Epithelial cell of esophagus (primary cell): ENCODE results near the gene MCOLN1.

Experiments
- DNase-seq: peaks from one replicate; pipeline ENCODE4 v3.0.0; 2010; ENCODE audit warnings: low read depth
- H3K4me3 ChIP-seq: 2 replicates; pipeline ENCODE4 v1.5.1; 2011; ENCODE audit warnings: mild to moderate bottlenecking, low read length, control low read depth
- CTCF ChIP-seq: IDR thresholded peaks from 2 replicates; pipeline ENCODE4 v1.5.1; 2011; ENCODE audit warnings: low read depth, mild to moderate bottlenecking, low read length, control low read depth, inconsistent platforms; ENCODE audit not compliant: insufficient read depth; ENCODE audit errors: missing control alignments

MCOLN1 gene

GRCh38 chr19:7516333-7516732 lies 6.1 kb upstream of the MCOLN1 start:
- TF ChIP-seq CTCF: no peak
- H3K4me3 ChIP-seq: peak overlapping the region; percentile 64
- DNase-seq: no peak

GRCh38 chr19:7516878-7517277 lies 5.5 kb upstream of the MCOLN1 start:
- TF ChIP-seq CTCF: no peak
- no peak for DNase-seq
- peak overlapping the region; percentile 64 for H3K4me3 ChIP-seq

- no peak for DNase-seq
- no peak for TF ChIP-seq CTCF
- no peak overlapping the region for H3K4me3 ChIP-seq
These were observed 2.9 kb upstream of the MCOLN1 start for GRCh38 chr19:7519361-7520130.

- no peak for DNase-seq
- no peak overlapping the region for H3K4me3 ChIP-seq
- TF ChIP-seq CTCF: no peak
These were observed 2.0 kb upstream of the MCOLN1 start for GRCh38 chr19:7520131-7521051.

GRCh38 chr19:7521551-7522071 lies 813 bp upstream of the MCOLN1 start:
- DNase-seq: no peak
- no peak for TF ChIP-seq CTCF
- peak overlapping the region; percentile 66 for H3K4me3 ChIP-seq

GRCh38 chr19:7522923-7523667 lies 671 bp downstream of the MCOLN1 start:
- TF ChIP-seq CTCF: no peak
- DNase-seq: peak; percentile 20
- peak overlapping the region; percentile 66 for H3K4me3 ChIP-seq
